GM19452 (cell line): Measurements from ENCODE around the gene GFOD1.
A peak's percentile ranks its signal among the peaks of the same experiment; 100 is the strongest.

Experiments used
- ATAC-seq: cut with Tn5 transposase; IDR thresholded peaks from one replicate; pipeline ENCODE4 v1.9.1; 2021; ENCODE audit not compliant: unreplicated experiment

GFOD1 gene

DNA sequence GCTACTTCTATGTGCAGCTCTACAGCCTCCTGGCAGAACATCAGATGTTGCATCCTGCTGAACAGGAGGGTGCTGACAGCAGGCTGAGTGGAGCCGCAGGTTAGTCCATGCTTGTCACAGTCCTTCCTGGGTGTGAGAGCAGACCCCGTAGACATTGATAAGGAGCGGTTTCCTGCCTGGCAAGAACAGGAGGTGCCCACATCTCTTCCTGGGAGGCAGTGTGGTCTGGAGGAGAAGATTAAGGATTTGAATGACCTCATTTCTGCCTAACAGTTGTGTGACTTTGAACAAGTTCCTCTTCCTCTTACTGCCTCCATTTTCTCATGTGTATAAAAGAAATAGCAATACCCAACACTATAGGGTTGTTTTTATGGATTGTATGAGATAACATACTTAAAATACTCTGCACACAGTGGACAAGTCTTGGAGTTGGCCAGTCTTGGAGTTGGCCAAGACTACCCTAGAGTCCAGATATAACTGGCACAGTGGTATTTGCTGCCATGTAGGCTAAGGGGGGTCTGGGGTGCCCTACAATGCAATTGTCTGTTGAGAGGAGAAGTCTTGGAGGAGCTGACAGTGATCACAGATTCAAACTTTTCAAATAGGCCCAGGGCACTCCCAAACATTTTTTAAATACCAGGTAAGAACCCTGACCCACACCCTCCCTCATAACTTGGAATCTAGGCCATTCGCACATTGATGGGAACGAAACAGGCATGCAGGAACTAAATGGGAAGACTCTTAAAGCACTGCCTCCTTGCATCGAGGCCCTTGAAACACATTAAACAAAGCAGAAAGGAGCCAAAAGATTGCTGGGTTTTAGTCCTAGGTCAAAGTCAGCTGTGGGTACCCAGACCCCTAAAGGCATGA lies 126.5 kb downstream of the GFOD1 start:
- no peak for ATAC-seq

DNA sequence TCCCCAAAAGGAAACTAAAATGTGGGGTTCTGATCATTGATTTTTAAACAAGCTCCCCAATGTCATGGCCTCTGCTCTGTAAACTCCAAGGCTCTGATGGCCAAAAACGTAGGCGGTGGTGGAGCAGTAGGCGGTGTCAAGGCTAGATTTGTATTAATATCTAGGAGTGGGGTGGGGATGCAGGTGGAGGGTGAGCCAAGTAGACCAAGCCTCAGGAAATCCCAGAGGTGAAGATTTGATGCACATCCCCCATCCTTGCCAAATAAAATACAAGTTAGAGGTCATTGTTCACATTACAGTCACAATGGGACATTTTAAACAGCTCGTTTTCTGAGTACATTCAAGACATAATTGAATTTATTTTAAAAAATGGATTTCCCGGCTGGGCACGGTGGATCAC lies 128.1 kb downstream of the GFOD1 start:
- no peak for ATAC-seq

DNA sequence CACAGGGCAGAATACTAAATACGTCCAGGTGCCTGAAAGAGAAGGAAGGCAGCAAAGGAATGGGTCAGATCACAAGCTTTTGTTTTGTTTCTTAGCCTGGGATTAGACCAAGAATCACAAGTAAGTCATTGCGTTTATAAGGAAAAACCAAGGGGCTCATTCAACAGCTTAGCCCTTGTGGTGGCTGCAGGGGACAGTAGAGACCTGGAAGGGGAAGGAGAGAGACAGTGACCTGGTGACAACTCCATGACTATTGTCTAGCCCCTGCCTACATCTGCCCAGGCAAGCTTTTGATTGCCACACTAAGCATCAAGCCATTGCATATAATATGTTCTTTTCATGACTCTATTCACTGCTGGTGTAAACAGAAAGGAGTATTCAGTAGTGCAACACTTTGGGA lies 128.9 kb downstream of the GFOD1 start:
- ATAC-seq: no peak

DNA sequence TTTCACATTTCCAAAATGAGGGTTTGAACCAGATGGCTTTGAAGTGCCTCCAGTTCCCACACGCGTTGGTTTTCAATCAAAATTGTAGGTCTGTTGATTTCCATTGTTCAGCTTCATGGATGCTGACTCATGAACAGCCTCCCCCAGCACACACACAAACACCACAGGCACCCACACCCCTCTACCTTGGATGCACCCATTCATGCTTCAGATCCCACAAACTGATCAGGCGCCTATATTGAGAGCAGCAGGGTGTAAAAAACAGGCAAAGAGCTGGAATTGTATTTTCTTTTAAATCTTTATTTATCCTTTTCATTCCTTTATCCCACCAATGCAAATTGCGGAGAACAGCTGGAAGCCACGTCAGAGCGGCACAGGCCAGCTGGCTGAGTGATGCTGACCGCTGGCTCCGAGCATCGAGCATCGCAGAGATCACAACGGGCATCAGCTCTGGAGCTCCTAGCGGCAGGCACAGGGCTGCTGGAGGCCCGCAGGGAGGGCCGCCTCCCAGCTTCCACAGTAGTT lies 129.8 kb downstream of the GFOD1 start:
- no peak for ATAC-seq

DNA sequence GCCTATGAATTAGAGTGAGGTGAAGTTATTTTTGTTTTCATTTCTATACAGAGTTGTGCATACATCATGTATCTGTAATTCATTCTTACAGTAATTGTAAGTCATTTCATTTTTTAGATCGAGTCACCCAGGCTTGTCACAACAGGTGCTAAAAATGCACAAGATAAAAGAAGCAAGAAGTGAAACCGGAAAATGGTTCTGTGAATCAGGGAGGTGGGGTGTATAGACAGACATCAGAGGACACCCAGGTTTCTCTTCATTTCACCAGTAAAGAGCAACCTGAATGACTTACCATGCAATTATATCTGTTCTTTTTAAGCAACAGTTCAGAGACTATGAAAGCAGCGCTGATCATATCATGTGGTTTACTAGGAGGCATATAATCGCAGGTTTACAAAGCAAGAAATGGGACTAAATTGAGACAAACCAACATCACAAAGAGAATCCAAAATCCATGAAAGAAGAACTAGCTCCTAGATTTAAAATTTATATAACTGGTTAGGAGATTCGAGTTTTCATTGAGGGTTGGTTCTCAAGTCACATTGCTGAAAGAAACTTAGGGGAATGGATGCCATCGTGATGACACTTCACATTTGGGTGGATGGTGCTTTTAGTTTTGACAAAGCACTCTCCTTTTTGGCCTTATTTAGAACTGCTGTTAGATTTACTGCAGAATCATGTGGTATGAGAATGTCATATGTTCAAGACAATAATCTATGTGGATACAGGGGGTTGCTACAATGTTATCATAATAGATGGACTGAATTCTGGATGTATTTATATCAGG lies 131.2 kb downstream of the GFOD1 start:
- ATAC-seq: peak; percentile 93

DNA sequence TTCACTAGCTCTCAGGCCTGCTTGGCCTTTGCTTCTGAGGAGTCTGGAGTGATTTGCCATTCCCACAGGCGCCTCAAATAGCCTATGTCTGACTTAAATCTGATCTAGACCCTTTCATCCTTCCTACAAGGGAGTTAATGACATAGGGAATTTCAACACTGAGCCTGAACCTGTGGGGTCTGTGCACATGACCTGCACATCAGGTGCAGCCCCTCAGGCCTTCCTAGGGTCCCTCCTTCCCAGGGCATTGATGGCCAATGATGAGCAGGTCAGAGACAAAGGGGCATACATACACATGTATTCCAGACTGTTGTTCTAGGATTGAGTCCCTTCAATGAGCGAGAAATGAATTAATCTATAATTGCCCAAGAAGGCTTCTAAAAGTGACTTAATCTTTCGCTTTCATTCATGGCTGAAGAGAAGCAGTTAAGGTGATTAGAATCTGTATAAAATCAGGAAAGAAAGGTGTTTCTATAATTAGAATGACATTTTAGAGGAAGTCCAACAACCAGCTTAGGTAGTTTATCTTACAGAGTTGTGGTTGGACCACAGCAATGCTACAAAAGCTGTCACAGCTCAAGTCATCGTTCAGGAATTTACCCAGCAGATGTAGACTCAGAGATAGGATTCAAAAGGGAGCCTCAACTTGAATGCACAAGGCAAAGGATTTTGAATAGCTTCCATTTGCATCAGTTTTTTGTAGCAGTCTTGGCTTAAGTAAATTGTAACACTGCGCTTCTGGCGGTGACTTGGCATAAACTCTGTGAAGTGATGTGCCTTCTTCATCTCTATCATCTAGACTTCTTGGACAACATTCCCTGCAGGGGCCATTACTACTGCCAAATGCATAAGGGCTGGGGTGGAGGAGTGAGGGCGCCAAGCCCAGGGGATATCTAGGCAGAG lies 132.1 kb downstream of the GFOD1 start:
- ATAC-seq: peak; percentile 41

DNA sequence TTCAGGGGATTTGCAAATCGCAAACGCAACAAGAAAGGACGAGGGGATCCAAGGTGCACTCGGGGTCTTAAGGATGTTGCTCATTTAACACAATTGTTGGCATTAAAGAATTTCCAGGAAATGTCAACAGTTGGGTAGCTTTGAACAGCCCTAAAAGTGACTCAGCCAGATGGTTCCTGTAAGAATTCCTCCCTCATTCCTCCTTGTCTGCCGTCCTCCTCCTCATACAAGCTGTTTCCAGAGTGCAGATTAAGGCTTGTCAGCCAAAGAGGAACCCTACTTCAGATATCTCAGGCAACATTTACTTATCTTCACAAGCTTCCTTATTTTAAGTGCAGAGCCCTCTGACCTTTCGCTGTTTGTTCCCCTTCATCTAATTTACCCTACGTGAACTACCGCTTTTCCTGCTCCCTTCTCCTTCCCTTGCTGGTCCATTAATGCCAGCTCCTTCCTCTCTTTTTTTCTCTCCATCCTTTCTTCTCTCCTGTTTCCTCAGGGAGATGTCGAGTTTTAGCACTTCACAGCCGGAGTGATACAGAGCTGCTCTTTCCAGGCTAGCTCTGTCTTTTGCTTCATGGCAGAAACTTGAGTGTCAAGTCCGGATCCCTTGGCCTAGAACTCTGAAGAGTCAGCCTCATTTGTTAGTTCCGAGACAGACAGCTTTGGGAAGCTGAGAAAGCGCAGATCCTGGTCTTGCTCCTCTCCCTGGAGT lies 132.9 kb downstream of the GFOD1 start:
- ATAC-seq: no peak

DNA sequence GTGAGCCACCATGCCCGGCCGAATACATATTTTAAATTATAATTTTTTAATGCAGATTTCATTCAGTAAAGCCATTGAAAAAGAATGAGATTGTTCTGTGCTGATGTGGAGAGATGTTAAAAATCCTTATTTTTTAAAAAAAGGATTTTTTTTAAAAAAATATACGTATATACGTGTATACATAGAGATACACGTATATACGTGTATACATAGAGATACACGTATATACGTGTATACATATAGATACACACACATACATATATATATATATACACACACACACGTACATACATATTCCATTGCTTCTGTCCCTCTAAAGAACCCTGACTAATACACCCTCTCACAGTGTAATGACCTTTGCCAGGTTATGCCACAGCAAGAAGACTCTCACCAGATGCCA lies 135.2 kb downstream of the GFOD1 start:
- no peak for ATAC-seq

DNA sequence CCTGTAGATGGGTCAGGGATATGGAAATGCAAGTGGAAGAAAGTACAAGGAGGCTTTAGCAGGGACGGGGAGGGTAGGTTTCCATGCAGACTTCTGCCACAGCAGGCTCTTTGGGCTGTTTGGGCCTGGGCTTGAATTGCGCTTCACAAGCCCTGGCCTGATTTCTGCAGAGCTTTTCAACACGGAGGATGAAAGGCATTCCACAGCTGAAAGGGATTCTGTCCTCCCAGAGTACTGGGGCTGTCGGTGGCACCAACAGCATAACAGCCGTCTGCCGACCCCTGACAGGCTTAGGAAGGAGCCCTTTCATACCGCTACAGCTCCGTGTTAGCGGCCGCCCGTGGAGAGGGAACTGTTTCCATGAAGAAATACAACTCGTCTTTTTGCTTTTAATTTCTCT lies 136.1 kb downstream of the GFOD1 start:
- ATAC-seq: no peak

DNA sequence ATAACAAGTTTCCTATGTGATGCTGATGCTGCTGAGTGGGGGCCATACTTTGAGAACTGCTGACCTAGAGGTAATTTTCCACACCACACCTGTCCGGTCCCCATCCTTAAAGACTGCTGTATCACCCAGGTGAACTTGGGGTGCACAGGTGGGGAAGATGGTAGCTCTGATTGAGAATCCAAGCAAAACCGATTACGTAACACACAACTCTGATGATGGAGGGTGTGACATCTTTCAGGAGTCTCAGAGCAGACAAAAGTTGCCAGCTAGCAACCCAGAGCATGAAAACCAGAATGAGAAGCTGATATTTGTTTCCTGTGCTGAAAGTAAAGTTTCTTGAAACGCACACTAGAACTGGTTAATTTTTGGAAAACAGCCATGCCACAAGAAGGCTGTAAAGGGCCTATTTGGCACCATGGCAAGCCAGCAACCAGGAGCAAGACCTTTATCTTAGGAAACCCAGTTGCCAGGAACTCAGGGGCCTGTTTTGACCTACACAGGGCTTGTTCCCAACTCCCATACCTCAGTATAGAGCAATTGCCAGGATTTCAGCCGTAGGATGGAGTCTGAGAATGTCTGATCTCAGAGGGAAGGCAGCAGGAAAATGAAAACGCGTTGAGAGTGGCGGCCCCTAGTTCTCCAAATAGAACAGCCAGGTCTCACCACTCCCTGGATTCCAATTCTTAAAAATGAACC lies 137.4 kb downstream of the GFOD1 start:
- no peak for ATAC-seq

DNA sequence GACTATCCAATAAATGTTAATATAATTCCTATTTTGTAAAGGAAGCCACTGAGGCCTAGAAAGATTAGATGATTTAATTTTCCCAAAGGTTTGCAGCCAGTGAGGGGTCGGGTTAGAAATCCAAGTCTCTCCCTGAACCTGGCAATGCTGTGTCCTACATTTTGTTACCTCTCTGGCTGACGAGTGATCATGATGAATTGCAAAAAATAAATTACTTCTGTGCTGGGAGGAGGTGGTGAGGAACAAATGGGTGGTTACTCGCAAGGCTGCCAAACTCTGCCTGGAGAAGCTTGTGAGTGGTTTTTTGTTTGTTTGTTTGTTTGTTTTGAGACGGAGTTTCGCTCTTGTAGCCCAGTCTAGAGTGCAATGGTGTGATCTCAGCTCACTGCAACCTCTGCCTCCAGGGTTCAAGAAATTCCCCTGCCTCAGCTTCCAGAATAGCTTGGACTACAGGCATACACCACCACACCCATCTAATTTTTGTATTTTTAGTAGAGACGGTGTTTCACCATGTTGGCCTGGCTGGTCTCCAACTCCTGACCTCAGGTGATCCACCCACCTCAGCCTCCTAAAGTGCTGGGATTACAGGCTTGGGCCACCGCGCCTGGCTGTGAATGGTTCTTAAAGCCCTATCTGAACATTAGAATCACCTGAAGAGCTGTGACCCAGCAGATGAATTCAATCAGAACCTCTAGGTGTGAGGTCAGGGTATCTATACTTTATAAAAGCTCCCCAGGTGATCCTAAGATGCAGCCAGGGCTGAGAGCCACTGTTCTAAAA lies 138.9 kb downstream of the GFOD1 start:
- ATAC-seq: no peak

DNA sequence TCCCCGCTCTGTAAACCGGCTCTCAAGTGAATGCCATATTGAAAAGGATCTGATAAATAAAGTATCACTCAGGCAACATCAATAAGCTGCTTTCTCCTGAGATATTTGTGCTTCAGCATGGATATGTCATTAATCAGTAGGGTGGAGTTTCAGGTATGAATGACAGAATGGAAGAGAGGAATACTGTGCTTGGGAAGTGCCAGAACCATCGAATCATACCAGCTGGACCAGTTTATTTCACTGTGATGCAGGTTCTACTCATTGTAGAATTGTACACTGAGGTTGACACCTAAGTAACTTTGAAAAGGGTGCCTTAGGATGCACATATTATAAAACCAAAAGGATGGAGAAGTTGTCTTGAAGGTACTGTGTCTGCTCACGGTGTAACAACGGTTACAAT lies 141.2 kb downstream of the GFOD1 start:
- no peak for ATAC-seq

DNA sequence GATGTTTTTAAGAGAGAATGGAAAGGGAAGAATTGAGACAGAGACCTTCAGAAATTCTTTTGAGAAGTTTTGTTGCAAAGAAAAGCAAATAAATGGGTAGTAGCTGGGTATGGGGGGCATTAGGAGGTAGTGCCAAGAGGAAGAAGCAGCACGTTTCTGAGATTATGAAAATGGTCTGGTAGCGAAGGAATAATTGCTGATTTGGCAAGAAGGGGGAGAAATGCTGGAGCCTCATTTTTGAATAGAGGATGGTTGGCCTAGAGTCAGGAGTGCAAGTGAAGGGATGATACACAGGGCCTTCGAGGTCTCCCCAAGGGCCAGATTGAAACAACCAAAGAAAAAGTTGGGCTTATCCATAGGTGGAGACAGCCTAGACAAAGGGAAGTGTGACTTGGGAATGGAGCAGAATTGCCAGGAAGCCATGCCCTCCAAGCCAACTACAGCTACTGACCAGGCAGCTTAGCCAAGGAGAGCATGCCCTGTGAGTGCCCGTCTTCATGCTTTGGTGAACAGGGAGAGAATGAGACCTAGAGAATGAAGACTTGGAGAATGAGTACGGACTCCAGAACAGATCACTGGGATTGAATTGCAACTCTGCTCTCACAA lies 144.9 kb downstream of the GFOD1 start:
- no peak for ATAC-seq

DNA sequence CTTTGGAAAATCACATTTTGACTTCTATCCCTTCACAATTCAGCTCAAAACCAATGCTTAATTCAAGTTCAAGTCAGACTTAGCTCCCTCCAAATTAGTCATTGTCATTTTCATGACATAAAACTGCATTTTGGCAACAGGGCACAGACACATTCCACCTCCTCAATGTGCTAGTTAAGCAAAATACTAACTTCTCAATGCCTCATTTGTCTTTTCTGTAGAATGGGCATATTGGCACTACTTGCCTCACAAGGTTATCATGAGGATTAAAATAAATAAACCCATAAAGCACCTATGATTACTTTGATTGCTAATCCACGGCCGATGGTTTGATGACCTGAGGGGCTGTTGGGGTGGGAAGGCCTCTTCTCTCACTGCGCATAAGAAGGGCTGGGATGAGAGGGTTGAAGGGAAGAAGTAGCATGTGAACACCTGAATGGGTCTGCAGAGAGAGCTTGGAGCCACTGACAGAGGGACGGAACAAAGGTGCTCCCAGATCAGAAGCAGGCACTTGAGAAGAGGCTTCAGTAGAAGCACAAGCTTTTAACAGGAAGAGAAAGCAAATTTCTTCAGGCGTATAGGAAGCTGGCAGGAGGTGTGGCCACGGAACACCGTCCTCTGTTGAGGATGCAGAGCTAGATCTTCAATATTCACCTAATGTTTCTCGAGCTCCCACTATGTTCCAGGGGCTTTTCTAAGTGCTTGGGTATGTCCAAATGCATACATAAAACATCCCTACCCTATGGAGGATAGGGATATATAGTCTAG lies 147.4 kb downstream of the GFOD1 start:
- ATAC-seq: no peak

DNA sequence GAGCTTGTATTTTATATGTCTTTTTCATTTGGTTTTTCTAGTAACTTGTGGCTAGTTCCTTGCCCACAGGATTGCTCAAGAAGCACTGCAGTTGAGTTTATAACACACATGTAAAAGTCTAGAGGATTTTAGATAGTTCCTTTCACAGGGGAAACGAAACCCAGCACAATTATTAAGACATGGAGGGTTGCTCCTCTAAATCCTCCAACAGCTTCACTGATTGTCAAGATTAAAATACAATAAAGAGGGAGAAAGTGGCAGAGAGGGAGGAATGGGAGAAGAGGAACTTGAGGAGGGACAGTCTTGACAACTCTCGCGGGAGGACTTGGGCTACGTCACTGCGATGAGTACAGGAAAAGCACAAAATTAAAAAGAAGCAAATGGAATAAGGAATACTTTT lies 149.4 kb downstream of the GFOD1 start:
- no peak for ATAC-seq

DNA sequence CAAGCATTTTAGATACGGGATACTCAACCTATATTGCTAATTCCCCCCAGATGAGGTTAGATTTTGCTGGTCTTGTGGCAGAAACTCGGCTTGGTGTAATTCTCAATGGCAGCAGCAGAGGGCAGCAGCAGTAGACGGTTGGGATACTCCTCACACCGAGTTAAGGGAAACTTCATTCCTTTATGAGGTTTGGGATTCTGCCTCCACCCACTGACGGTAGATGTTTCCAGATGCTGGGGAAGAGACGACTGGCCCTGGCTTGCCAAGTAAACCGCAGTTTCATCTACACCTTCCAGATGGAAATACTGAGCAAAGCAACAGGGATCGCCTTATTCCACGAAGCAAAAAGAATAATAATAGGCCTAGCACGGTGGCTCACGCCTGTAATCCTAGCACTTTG lies 150.8 kb downstream of the GFOD1 start:
- ATAC-seq: no peak

DNA sequence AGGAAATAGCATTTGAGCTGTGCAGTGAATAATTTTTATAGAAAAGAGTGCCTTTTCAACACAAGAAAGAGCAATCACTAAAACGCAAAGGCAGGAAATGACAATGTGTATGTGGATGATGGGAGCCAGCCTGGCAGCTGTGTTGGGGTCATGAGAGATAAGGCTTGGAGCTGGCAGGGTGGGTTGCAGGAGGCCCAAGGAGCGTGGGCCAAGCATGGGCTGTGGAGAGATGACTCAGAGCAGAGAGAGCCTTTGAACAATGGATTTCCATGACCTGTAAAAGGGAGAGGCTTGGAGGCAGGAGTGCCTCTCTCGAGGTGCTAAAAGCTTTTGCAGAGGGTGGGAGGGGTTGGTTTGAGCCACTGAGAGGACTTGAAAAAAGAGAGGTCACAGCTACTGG lies 152.4 kb downstream of the GFOD1 start:
- ATAC-seq: no peak

DNA sequence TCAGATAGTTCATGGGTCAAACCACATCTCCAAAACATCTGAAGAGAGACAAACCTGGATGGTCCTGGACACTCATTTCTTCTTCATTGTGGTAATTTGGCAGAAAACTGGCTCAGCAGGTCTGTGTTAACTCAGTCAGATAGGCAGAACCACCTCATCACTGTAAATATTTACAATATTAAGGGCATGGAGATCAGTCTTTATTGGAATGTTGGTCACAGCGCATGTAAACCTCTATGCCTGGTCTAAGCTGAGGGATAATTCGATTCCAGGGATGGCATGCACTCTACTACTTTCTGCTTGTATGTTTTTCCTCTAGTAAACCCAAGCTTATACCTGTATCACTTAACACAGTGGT lies 155.1 kb downstream of the GFOD1 start:
- ATAC-seq: no peak
